Transverse colon (tissue), 4 donors: Measurements from ENCODE around the gene MT1H. TPM values are rescaled to one million over a fixed set of nuclear protein-coding genes. Genes with fewer than 3 reads are reported as not detected.
A peak's percentile ranks its signal among the peaks of the same experiment; 100 is the strongest.

Source experiments
- DNase-seq: peaks from one replicate; pipeline ENCODE4 v3.0.0-alpha.2; 2019
- H3K27ac ChIP-seq, 4 donors: fragments of 200-600 bp; sonication (generic); 2 replicates each; pipeline ENCODE4 v1.5.1; 2016 to 2018; ENCODE audit warnings: inconsistent platforms in 4 of 4
- H3K27me3 ChIP-seq: fragments of 200-600 bp; sonication (generic); 2 replicates; pipeline ENCODE4 v1.5.1; 2017; ENCODE audit warnings: inconsistent platforms
- H3K36me3 ChIP-seq, 4 donors: fragments of 200-600 bp; sonication (generic); 2 replicates each; pipeline ENCODE4 v1.5.1; 2017 to 2019; ENCODE audit warnings: inconsistent platforms in 4 of 4
- H3K4me1 ChIP-seq, 4 donors: fragments of 200-600 bp; sonication (generic); 2 replicates each; pipeline ENCODE4 v1.5.1; 2017 to 2020; ENCODE audit warnings: inconsistent platforms in 4 of 4
- H3K4me3 ChIP-seq, 4 donors: fragments of 200-600 bp; sonication (generic); 1 replicate in 1 of 4; 2 replicates in 3 of 4; pipeline versions ENCODE4 v1.5.1 to v1.6.1; 2017 to 2019; ENCODE audit warnings: inconsistent platforms in 4 of 4
- H3K9me3 ChIP-seq, 2 donors: fragments of 200-600 bp; sonication (generic); 2 replicates each; pipeline ENCODE4 v1.5.1; 2017 to 2019; ENCODE audit warnings: inconsistent platforms in 2 of 2
- EP300 ChIP-seq: sonication (generic); formaldehyde crosslinking; IDR thresholded peaks from one replicate; pipeline ENCODE4 v1.6.1; 2017; ENCODE audit warnings: antibody characterized with exemption, low read depth
- POLR2A ChIP-seq: fragments of 450-650 bp; IDR thresholded peaks from one replicate; pipeline ENCODE4 v1.6.1; 2016; ENCODE audit warnings: antibody characterized with exemption, mild to moderate bottlenecking, moderate library complexity
- POLR2AphosphoS5 ChIP-seq, 3 donors: sonication (generic); formaldehyde crosslinking; IDR thresholded peaks; one replicate each; pipeline ENCODE4 v1.6.1; 2016; ENCODE audit warnings: antibody characterized with exemption in 3 of 3
- WGBS, 2 donors: methylation state at CpG; one replicate each; pipeline ENCODE4 v1.1.5; 2018; ENCODE audit warnings: low coverage in 1 of 2; 5-methylcytosine and 5-hydroxymethylcytosine counted together
- in situ Hi-C, 4 donors: fragments of 200-750 bp; cut with MboI; loops; one replicate each; pipeline versions ENCODE4 v1.15.0 to v1.15.1; 2017; ENCODE audit warnings: low sequenced_read_pairs in 3 of 4, low pct_ligation_motif_present in 1 of 4, low pct_unique_long_range_greater_than_20kb in 1 of 4
- intact Hi-C: fragments of 100-400 bp; cut with DNase I; formaldehyde crosslinking; loops from one replicate; pipeline ENCODE4 v1.15.1; 2023; ENCODE audit warnings: low total_unique reads
- total RNA-seq, 4 donors: library from RNA; depleted of rRNA; stranded (reverse); fragments of >200 nt; gene quantifications; one replicate each; pipeline ENCODE4 v1.1.0, GENCODE V29; 2016
- TF ChIP-seq, protein P1 (sequence below), 5 experiments: fragments of 200-600 bp in 3 of 5; fragments of 450-650 bp in 2 of 5; sonication (generic) in 3 of 5; IDR thresholded peaks; 1 replicate in 2 of 5; 2 replicates in 3 of 5; pipeline ENCODE4 v1.5.1; 2016 to 2017; ENCODE audit warnings: antibody characterized with exemption in 5 of 5, inconsistent platforms in 3 of 5, mild to moderate bottlenecking in 2 of 5, moderate library complexity in 1 of 5

The MT1H gene
- total RNA-seq, 4 donors from 2014 or later = 3.0 to 526 (median 5.6) TPM; not detected in 1

DNA sequence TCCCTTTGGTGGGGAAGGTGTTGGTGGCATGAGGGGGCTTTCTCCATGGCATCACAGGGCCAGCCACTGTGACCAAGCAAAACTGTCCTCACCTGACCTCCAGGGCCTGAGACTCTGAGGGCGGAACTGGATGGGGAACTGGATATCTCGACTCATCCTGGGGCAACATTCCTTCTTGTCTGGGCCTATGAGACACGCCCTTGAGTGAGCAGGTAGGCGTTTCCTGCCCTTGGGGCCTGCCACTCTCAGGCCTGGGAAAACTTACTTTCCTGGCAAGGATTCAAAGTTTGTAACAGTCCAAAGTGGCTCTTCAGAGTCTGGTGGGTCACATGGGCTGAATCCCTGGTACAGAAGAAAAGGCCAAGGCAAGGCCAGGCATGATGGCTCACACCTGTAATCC, 22.3 kb downstream of the MT1H start:
- 58% methylated on average over 4 of the region's 4 CpGs; no CpG with 5 or more reads in 1 of the 2 donors for WGBS, 2 donors
- no peaks in the 10 kb centered on the region for H3K4me1 ChIP-seq
- in situ Hi-C loops = no loop called here
- H3K27me3 ChIP-seq = no peaks in the 10 kb centered on the region
- no peaks in the 10 kb centered on the region for H3K9me3 ChIP-seq
- TF ChIP-seq, protein P1, sequence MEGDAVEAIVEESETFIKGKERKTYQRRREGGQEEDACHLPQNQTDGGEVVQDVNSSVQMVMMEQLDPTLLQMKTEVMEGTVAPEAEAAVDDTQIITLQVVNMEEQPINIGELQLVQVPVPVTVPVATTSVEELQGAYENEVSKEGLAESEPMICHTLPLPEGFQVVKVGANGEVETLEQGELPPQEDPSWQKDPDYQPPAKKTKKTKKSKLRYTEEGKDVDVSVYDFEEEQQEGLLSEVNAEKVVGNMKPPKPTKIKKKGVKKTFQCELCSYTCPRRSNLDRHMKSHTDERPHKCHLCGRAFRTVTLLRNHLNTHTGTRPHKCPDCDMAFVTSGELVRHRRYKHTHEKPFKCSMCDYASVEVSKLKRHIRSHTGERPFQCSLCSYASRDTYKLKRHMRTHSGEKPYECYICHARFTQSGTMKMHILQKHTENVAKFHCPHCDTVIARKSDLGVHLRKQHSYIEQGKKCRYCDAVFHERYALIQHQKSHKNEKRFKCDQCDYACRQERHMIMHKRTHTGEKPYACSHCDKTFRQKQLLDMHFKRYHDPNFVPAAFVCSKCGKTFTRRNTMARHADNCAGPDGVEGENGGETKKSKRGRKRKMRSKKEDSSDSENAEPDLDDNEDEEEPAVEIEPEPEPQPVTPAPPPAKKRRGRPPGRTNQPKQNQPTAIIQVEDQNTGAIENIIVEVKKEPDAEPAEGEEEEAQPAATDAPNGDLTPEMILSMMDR (IDR thresholded peaks at IDR 0.05) = no peak
- TF ChIP-seq POLR2A = no peak
- TF ChIP-seq POLR2AphosphoS5 (IDR thresholded peaks at IDR 0.05) = no peak
- TF ChIP-seq EP300 = no peak
- H3K4me3 ChIP-seq = no peak overlapping the region
- no peak overlapping the region for H3K27ac ChIP-seq
- peak; percentile 46 for DNase-seq
- intact Hi-C loops = no loop called here
- no peaks in the 10 kb centered on the region for H3K36me3 ChIP-seq

- no peaks in the 10 kb centered on the region for H3K9me3 ChIP-seq
- H3K4me1 ChIP-seq = no peaks in the 10 kb centered on the region
- no peak overlapping the region for H3K27ac ChIP-seq
- no peaks in the 10 kb centered on the region for H3K36me3 ChIP-seq
- intact Hi-C loops = no loop called here
- no peaks in the 10 kb centered on the region for H3K27me3 ChIP-seq
- 22% methylated on average over 1 of the region's 1 CpG; no CpG with 5 or more reads in 1 of the 2 donors for WGBS, 2 donors
- no peak for DNase-seq
- TF ChIP-seq, protein P1 (IDR thresholded peaks at IDR 0.05) = no peak
- TF ChIP-seq POLR2AphosphoS5 (IDR thresholded peaks at IDR 0.05) (no peak), POLR2A (no peak), EP300 (no peak)
- H3K4me3 ChIP-seq = no peak overlapping the region
- in situ Hi-C loops = no loop called here
These were observed 25.6 kb downstream of the MT1H start for GRCh38 chr16:56695246-56695645.

DNA sequence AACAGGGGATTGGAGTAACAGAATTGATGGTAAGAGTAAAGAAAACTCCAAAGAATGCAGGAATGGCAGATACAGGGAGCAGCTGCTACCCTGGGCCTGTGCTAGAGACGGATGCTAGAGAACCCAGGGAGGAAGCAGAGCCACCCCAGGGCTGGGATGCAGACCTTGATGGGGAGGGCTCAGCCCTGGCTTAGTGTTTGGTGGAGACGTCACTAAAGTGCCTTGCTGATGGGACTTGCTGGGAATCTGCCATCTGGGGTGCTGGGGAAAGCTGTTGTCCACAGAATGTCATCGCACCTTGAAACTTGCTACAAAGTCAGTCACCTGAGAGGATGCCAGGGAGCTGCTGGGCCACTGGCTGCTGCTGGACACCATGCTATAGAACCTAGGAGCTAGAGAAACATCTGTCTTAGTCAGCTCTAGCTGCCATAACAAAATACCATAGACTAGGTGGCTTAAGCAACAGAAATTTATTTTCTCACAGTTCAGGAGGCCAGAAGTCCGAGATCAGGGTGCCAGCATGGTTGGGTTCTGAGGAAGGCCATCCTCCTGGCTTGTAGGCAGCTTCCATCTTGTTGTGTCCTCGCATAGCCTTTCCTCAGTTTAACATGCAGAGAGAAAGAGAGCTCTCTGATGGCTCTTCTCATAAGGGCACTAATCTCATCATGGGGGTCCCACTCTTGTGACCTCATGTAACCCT, 28.0 kb downstream of the MT1H start:
- Histone ChIP-seq H3K27me3 (no peaks in the 10 kb centered on the region), H3K4me3 (no peak overlapping the region), H3K9me3 (no peaks in the 10 kb centered on the region), H3K27ac (no peak overlapping the region), H3K4me1 (peaks cover 0 to 7% (median 0%) of the 10 kb centered on the region in 4 donors), H3K36me3 (no peaks in the 10 kb centered on the region)
- intact Hi-C loops = no loop called here
- in situ Hi-C loops = no loop called here
- DNase-seq = no peak
- TF ChIP-seq, protein P1 (IDR thresholded peaks at IDR 0.05) = no peak
- no peak for TF ChIP-seq POLR2AphosphoS5 (IDR thresholded peaks at IDR 0.05)
- no peak for TF ChIP-seq POLR2A
- TF ChIP-seq EP300 = no peak
- 87% methylated on average over 5 of the region's 5 CpGs; no CpG with 5 or more reads in 1 of the 2 donors for WGBS, 2 donors

DNA sequence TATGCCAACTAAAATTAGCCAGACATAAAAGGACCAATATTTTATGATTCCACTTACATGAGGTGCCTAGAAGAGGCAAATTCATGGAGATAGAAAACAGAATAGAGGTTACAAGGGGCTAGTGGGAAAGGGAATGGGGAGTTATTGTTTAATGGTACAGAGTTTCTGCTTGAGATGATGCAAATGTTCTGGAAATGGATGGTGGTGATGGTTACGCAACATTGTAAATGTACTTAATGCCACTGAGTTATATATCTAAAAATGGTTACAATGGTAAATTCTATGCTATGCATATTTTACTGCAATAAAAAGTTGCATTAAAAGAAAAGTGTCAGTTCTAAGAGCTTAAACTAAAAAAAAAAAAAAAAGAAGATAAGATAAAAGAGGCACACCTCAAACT, 30.6 kb downstream of the MT1H start:
- Histone ChIP-seq H3K36me3 (no peaks in the 10 kb centered on the region), H3K4me3 (no peak overlapping the region), H3K4me1 (peaks cover 0 to 7% (median 0%) of the 10 kb centered on the region in 4 donors), H3K27me3 (no peaks in the 10 kb centered on the region), H3K27ac (no peak overlapping the region), H3K9me3 (no peaks in the 10 kb centered on the region)
- intact Hi-C loops = loop anchor here (5.0 kb wide), 2 partner anchors 123 to 188 kb away; no protein-coding TSS in a partner anchor
- in situ Hi-C loops = loop anchor here in 3 of 4 donors (5.0 to 10.0 kb wide), 3 partner anchors 115 to 188 kb away; partner anchors contain the start of gene MT3 (in 1 of the 3)
- 38 to 46% methylated on average over 1 of the region's 1 CpG for WGBS, 2 donors
- no peak for DNase-seq
- TF ChIP-seq POLR2AphosphoS5 (IDR thresholded peaks at IDR 0.05) (no peak), POLR2A (no peak), EP300 (no peak)
- TF ChIP-seq, protein P1 (IDR thresholded peaks at IDR 0.05) = no peak
